ENCODE results near the gene FLYWCH2.

The FLYWCH2 gene

DNA sequence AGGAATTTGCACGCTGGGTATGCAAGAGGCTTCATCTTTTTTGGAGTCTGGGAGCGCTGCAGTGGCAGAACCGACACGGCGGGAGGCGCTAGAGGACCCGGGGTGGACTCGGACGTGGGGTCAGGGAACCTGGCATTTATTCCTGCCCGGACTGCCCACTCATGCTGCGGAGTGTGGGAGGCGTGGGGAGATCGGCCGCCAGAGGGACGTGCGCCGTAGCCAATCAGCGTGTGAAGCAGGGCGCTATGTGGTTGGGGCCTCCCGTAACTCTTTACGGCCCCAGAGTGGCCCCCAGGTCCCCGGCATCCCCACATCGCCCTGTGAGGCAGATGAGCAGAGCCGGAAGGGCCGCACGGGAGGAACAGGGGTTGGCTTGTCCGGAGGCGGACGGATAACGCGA lies 11.2 kb downstream of the FLYWCH2 start:
- DNase-seq (ENCODE audit: extremely low spot score) = no peak
- TF ChIP-seq ZNF384 (IDR thresholded peaks at IDR 0.05) (no peak), SP1 (IDR thresholded peaks at IDR 0.05) (no peak)
- ChIA-PET POLR2A (interaction anchor here (1.2 to 1.5 kb wide), 2 partner anchors 11 kb away, joined by 3 to 4 read pairs; no protein-coding TSS in a partner anchor), CTCF (no interaction called here)

DNA sequence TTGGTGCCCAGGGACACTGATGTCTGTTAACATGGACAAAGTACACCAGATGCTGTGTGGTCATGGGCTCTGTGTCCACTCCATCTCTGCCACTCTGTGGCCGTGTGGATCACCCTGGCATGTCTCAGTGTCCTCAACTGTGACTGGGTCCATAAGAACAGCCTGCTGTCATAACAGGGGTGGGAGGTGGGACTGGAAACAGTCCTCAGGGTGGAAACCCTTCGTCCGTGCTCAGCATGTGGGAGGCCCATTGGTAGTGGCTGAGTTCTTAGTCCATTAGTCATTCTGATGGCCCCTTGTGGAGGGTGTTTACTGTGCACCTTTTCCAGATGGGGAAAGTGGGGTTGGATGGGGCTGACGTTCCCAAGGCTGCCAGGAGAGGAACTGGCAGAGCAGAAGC lies 12.8 kb downstream of the FLYWCH2 start:
- CTCF ChIA-PET = no interaction called here
- TF ChIP-seq ZNF384 (IDR thresholded peaks at IDR 0.05) (no peak), L3MBTL2 (conservative IDR thresholded peaks at IDR 0.05) (0 out of 2 replicates have a peak, but pooled peaks have one; percentile 17)
- no peak for DNase-seq (ENCODE audit: extremely low spot score)
- POLR2A ChIA-PET = interaction anchor here (1.5 kb wide), 1 partner anchor 10 kb away, joined by 3 read pairs; no protein-coding TSS in a partner anchor

DNA sequence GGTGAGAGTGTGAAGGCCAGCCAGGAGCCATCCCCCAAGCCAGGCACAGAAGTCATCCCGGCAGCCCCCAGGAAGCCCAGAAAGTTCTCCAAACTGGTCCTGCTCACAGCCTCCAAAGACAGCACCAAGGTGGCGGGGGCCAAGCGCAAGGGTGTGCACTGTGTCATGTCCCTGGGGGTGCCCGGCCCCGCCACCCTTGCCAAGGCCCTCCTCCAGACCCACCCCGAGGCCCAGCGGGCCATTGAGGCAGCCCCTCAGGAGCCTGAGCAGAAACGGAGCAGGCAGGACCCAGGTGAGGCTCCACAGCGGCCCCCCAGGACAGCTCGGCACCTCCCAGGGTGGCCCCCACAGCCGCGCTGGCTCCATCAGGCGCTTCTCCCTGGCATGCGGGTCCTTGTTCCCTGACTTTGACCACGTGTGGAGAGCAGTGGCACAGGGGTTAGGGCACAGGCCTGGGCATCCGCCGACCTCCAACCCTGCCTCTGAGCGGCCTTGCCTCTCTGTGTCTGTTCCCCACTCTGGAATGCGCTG lies 13.5 kb downstream of the FLYWCH2 start:
- ChIA-PET CTCF (no interaction called here), POLR2A (no interaction called here)
- DNase-seq (ENCODE audit: extremely low spot score) = no peak
- TF ChIP-seq FOXM1 (IDR thresholded peaks at IDR 0.05; ENCODE audit: borderline replicate concordance) (no peak), FOXA1 (IDR thresholded peaks at IDR 0.05) (no peak), ZNF384 (IDR thresholded peaks at IDR 0.05) (no peak)
- TF ChIP-seq, protein P1, sequence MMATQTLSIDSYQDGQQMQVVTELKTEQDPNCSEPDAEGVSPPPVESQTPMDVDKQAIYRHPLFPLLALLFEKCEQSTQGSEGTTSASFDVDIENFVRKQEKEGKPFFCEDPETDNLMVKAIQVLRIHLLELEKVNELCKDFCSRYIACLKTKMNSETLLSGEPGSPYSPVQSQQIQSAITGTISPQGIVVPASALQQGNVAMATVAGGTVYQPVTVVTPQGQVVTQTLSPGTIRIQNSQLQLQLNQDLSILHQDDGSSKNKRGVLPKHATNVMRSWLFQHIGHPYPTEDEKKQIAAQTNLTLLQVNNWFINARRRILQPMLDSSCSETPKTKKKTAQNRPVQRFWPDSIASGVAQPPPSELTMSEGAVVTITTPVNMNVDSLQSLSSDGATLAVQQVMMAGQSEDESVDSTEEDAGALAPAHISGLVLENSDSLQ (IDR thresholded peaks at IDR 0.05) = no peak

DNA sequence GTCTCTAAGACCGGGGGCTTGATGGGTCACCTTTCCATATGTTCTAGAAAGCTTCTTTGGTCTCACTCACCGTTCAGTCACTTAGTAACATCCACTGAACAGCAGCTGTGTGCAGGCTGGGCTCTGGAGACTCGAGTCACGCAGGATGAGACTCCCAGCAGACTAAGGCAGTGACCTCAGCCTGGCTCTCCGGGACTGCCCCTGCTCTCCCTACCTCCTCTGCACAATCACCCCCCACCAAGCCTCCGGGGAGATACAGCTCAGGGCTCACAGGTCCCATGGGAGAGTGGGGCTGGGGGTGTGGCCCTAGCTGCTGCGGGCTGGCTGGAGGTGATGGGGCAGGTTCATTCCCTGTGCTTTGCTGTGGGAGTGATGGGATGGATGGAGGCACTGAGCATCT lies 14.1 kb downstream of the FLYWCH2 start:
- DNase-seq (ENCODE audit: extremely low spot score) = no peak
- ChIA-PET CTCF (no interaction called here), POLR2A (no interaction called here)
- TF ChIP-seq HDGF (IDR thresholded peaks at IDR 0.05; ENCODE audit: borderline replicate concordance) (no peak), FOXA1 (IDR thresholded peaks at IDR 0.05) (no peak), LEF1 (IDR thresholded peaks at IDR 0.05; ENCODE audit: borderline replicate concordance) (no peak), ELF4 (IDR thresholded peaks at IDR 0.05) (no peak), TARDBP (IDR thresholded peaks at IDR 0.05) (no peak), NFRKB (IDR thresholded peaks at IDR 0.05) (no peak), ARNT (IDR thresholded peaks at IDR 0.05) (no peak), L3MBTL2 (conservative IDR thresholded peaks at IDR 0.05) (no peak), ZNF384 (IDR thresholded peaks at IDR 0.05) (no peak)

DNA sequence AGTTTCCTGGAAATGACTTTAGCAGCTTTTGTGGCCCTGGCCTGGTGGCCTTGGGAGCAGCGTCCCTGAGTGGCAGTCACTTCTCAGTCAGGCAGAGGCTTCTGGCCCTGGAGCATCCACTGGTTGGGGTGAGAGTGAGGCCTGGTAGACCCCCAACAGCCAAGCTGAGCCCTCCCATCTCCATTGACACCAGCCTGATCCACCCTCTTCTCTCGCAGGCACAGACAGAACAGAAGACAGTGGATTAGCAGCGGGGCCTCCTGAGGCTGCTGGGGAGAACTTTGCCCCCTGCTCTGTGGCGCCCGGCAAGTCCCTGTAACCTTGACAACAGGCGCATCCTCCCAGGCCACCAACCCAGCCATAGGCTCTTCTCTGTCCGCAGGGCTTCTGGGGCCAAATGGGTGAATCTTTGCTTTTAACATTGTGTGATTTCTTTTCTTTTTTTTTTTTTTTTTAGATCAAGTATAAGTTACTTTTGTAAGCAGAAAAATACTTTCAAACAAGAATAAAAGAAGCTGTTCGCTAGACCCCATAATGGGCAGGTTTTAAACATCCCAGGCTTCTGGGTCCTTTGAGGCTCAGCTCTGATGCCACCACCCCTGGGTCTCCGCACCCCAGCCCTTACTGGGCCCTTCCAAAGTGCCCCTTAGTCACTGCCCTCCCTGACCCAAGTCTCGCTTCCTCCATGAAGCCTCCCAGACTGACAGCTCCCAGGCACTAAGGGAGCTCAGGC lies 16.0 kb downstream of the FLYWCH2 start:
- CTCF ChIA-PET = no interaction called here
- POLR2A ChIA-PET = interaction anchor here (1.1 to 1.3 kb wide), 2 partner anchors 16 to 31 kb away, joined by 3 to 4 read pairs; partner anchors contain the start of gene FLYWCH2
- no peak for TF ChIP-seq L3MBTL2 (conservative IDR thresholded peaks at IDR 0.05)
- TF ChIP-seq HDGF (IDR thresholded peaks at IDR 0.05; ENCODE audit: borderline replicate concordance) = no peak
- TF ChIP-seq BHLHE40 (IDR thresholded peaks at IDR 0.05; ENCODE audit: borderline replicate concordance) = no peak
- no peak for TF ChIP-seq SUZ12 (IDR thresholded peaks at IDR 0.05)
- no peak for TF ChIP-seq CTBP1 (IDR thresholded peaks at IDR 0.05; ENCODE audit: borderline replicate concordance)
- DNase-seq (ENCODE audit: extremely low spot score) = no peak

DNA sequence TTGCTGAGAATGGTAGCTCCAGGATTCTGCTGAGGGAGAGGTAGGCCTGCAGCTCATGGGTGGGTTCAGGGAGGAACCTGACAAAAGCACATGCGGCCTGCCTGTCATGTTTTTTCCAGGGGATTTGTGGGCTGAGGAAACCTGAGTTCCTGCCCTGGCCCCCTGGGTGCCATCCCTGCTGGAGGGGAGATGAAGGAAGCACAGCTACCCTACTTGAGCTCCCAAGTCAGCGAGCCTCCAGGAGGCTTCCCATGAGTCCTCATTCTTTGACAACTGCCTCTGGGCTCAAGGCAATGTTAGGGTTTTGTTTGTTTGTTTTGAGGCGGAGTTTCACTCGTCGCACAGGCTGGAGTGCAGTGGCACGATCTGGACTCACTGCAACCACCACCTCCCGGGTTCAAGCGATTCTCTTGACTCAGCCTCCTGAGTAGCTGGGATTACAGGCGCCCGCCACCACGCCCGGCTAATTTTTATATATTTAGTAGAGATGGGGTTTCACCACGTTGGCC lies 16.6 kb downstream of the FLYWCH2 start:
- TF ChIP-seq SUZ12 (IDR thresholded peaks at IDR 0.05) = no peak
- no peak for TF ChIP-seq ZNF384 (IDR thresholded peaks at IDR 0.05)
- no peak for TF ChIP-seq BHLHE40 (IDR thresholded peaks at IDR 0.05; ENCODE audit: borderline replicate concordance)
- TF ChIP-seq SP1 (IDR thresholded peaks at IDR 0.05) = no peak
- TF ChIP-seq TARDBP (IDR thresholded peaks at IDR 0.05) = no peak
- no peak for TF ChIP-seq NFRKB (IDR thresholded peaks at IDR 0.05)
- no peak for TF ChIP-seq LEF1 (IDR thresholded peaks at IDR 0.05; ENCODE audit: borderline replicate concordance)
- no peak for TF ChIP-seq HDGF (IDR thresholded peaks at IDR 0.05; ENCODE audit: borderline replicate concordance)
- no peak for TF ChIP-seq ARNT (IDR thresholded peaks at IDR 0.05)
- TF ChIP-seq L3MBTL2 (conservative IDR thresholded peaks at IDR 0.05) = no peak
- no peak for TF ChIP-seq FOXM1 (IDR thresholded peaks at IDR 0.05; ENCODE audit: borderline replicate concordance)
- TF ChIP-seq, protein P1 (IDR thresholded peaks at IDR 0.05) = no peak
- no peak for TF ChIP-seq CTBP1 (IDR thresholded peaks at IDR 0.05; ENCODE audit: borderline replicate concordance)
- TF ChIP-seq FOXK2 (IDR thresholded peaks at IDR 0.05) = no peak
- no peak for TF ChIP-seq FOXA1 (IDR thresholded peaks at IDR 0.05)
- TF ChIP-seq ELF4 (IDR thresholded peaks at IDR 0.05) = no peak
- ChIA-PET POLR2A (interaction anchor here (1.1 kb wide), 1 partner anchor 17 kb away, joined by 4 read pairs; the partner anchor contains the start of gene FLYWCH2), CTCF (no interaction called here)
- no peak for DNase-seq (ENCODE audit: extremely low spot score)

DNA sequence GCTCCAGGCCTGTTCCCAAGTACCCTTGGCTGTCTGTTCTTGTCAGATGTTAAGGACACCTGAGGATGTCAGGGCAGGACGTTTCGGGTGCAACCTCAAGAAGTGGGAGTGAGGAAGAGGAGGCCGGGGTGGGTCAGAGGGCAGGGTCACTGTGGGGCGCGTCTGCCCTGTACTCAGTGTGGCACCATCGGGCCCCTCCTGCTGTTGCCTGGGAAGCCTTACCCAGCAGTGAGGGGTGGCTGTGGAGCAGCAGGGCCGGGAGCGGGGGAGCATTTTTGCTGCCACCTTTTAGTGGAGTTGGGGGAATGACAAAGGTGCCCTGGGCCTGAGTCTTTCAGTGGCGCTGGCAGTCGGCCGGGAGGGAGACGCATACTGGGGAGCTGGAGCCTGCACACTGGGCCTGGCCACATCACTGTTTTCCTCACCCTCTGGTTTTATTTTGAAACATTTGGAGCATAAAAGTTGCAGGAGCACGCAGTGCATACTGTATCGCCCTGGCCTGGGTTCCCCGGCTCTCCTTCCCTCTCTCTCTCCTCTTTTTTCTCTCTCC lies 17.6 kb downstream of the FLYWCH2 start:
- CTCF ChIA-PET = interaction anchor here (0.6 kb wide), 1 partner anchor 30 kb away, joined by 3 read pairs; no protein-coding TSS in a partner anchor
- TF ChIP-seq ARNT (IDR thresholded peaks at IDR 0.05) (no peak), ZNF384 (IDR thresholded peaks at IDR 0.05) (no peak), NFRKB (IDR thresholded peaks at IDR 0.05) (no peak), LEF1 (IDR thresholded peaks at IDR 0.05; ENCODE audit: borderline replicate concordance) (no peak), L3MBTL2 (conservative IDR thresholded peaks at IDR 0.05) (no peak), HDGF (IDR thresholded peaks at IDR 0.05; ENCODE audit: borderline replicate concordance) (no peak), FOXA1 (IDR thresholded peaks at IDR 0.05) (no peak), SP1 (IDR thresholded peaks at IDR 0.05) (no peak)
- DNase-seq (ENCODE audit: extremely low spot score) = no peak
- POLR2A ChIA-PET = no interaction called here

All from HEK293T (cell line).